Measurements from ENCODE around the gene TMC3.
A peak's percentile ranks its signal among the peaks of the same experiment; 100 is the strongest.
"Not testable (repeated sequence)": the region's sequence is repeated elsewhere in the genome, so short reads cannot be mapped to it uniquely, and the experiment has no call there.

Gene TMC3

DNA sequence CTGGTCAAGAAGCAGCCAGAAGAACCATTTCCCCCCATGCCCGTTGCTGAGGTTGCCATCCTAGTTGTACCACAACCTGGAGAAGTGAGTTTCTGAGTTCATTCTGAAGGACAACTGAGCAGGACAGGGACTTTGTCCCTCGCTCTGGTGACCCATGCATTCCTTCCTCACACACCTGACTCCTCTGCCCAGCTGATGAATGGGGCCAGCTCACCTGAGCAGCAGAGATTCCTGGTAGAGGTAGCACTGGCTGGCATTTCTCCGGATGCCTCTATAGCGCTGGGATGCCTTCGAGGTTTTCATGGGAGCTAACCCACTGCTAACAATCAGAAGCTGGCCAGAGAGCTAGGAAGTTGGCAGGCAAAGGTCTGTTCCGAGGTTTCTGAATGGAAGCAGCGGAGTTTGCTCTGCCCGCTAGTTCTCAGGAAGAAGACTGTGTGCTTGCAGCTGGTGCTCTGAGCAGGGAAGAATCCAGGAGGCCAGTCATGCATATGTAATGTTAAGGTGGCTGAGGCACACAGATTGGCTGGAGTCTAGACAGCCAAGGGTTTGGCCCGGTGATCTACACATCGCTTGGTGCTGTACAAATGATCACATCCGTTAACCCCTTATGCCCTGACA, at the start of gene TMC3:
TMC3 (minus strand) TSS at position 439 of the 621 bp plus-strand sequence; CDS start at position 303, 136 bp downstream.
- no peak for DNase-seq (ENCODE audit: low spot score)

GRCh38 chr15:81421461-81421860, 47.4 kb upstream of the TMC3 start:
- no peak for DNase-seq (ENCODE audit: low spot score)

DNA sequence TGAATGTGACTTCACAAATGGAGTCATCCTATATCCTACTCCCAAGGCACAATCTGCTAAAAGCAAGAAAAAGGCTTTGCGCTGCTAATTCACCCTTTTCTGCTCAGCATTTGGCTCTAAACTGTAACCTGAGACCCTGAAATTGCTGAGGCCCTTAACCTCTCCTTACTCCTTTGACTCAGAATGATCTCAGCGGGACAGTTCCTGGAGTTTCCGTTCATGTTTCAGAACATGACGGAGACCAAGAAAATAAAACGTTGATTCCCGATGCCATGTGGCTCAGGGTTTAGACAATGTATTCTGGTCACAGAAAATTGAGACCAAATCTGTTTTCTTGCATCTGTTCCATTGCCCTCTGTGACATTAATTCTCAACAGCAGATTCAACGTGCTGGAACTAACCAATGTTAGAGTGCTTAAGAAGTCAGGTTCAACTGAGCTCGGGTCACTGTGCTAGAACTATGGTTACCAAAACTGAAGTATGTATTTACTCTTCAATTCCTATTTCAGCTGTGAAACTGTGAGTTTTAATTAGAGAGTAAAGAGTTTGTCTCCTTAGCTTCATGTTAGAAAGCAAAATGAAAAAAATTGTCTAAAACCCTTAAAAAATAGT, 45.4 kb upstream of the TMC3 start:
- DNase-seq (ENCODE audit: low spot score), result no peak

GRCh38 chr15:81418891-81419290, 44.9 kb upstream of the TMC3 start:
- DNase-seq (ENCODE audit: low spot score), result no peak

- no peak for DNase-seq (ENCODE audit: low spot score)
These were observed 44.4 kb upstream of the TMC3 start for GRCh38 chr15:81418444-81418843.

- not testable (repeated sequence) for DNase-seq (ENCODE audit: low spot score)
These were observed 40.4 kb upstream of the TMC3 start for GRCh38 chr15:81414274-81414968.

DNA sequence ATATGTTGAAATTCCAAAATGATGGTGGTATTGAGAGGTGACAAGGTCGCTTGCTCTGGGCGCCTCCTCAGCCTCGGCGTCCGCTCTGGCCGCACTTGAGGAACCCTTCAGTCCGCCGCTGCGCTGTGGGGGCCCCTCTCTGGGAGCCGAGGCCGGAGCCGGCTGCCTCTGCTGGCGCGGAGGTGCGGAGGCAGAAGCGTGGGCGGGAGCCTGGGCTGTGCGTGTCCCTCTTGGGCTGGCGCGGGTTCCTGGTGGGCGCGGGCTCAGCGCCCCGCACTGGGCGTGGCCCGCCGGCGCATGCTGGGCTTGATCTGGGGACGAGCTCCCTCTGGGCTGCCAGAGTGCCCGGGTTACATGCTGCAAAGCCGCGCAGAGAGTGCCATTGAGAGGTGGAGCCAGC, 39.8 kb upstream of the TMC3 start:
- no peak for DNase-seq (ENCODE audit: low spot score)

- no peak for DNase-seq (ENCODE audit: low spot score)
These were observed 38.1 kb upstream of the TMC3 start for GRCh38 chr15:81411969-81412633.

GRCh38 chr15:81411051-81411450, 37.0 kb upstream of the TMC3 start:
- DNase-seq (ENCODE audit: low spot score), result no peak

- peak; percentile 63 for DNase-seq (ENCODE audit: low spot score)
These were observed 36.3 kb upstream of the TMC3 start for GRCh38 chr15:81410318-81410753.

GRCh38 chr15:81407718-81408117, 33.7 kb upstream of the TMC3 start:
- DNase-seq (ENCODE audit: low spot score), result no peak

DNA sequence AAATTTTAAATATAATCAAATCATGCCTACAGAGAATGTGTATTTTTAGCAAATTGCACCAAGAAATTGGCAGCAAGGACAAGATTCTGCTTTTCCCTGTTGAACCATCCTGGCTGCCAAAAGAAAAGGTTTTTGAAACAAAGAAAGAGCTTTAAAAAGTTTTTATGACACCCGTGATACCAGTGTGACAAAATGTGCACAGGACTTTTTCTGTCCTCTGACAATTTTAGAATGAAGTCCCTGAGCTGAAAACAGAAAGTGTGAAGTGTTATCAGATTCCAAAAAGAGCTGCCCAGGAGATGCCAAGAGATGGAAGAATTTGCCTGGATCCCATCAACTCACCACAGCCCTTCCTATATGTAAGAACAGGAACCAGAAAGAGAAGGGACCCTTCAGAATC, 33.2 kb upstream of the TMC3 start:
- DNase-seq (ENCODE audit: low spot score), result no peak

GRCh38 chr15:81400640-81401236, 26.7 kb upstream of the TMC3 start:
- DNase-seq (ENCODE audit: low spot score), result no peak

DNA sequence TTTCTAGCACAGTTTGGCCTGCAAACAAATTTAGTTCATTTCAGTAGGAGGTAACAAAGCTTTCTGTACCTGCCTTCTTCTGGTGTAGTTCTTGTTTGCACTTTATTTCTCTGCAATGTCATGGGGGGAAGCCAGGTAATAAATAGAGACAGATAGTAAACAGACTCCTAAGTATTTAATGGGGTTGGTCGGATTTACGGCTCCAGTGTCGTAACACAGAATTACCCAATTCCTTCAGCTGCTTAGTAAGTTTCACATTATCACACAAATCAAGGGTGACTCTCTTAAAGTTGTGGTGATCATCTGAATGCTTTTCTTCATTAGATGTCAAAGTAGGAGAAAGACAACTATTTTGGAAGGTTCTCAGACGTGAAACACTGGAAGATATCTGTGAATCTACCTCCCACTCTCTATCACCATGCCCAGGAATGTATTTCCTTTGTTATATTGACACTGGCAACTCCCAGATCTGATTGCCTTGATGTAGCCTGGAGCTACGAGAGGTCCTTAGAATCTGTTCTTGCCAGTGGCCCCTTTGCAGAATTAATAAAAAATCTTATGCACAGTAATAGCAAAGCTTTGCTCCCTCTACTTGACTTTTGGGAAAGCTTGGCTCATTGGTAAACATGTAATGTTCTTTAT, 25.0 kb upstream of the TMC3 start:
- DNase-seq (ENCODE audit: low spot score), result no peak

DNA sequence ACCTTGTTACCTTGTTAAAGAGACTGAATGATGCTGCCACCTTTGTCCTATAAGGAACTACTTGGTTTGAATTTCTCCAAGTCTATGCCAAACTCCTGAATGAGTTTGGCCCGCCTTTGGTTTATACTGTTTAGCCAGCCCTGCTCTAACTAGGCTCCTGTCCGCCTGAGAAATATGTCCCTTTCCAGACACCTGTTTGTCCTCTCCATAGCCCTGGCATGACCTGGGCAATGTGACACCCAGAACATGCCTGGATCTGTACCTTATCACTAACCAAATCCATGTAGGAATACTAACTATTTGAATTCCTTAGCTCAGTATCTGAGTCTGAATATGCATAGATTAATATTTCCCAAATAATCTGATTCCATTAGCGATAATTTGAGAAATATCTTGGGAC, 24.4 kb upstream of the TMC3 start:
- no peak for DNase-seq (ENCODE audit: low spot score)

DNA sequence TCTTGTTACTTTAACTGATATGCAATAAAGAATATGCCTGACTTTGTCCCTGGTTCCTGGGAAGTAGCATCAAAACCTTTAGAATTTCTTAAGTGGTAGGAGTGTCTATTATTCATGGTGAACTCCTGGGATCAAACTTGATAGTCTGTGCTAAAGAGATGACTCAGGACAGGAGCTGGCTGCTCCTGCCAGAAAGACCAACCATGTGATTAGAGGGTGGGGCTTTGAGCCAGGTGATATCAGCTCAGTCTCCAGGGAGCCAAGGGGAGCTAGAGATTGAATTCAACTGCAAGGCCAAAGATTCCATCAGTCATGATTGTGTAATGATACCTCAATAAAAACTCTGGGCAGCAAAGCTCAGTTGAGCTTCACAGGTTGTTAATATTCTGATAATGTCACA, 20.6 kb upstream of the TMC3 start:
- DNase-seq (ENCODE audit: low spot score), result no peak

DNA sequence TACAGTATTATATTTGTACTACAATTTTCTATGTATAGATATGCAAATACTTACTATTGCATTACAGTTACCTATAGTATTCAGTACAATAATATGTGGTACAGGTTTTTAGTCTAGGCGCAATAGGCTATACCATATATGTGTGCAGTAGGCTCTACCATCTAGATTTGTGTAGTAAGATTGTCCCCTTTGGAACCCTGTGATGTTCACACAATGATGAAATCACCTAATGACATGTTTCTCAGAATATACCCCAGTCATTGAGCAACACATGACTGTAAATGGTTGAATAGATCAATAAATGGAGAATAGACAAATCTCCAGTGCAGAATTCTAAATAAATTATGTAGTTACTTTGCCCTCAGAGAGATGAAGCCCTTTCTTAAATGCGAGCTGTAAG, 17.6 kb upstream of the TMC3 start:
- no peak for DNase-seq (ENCODE audit: low spot score)

DNA sequence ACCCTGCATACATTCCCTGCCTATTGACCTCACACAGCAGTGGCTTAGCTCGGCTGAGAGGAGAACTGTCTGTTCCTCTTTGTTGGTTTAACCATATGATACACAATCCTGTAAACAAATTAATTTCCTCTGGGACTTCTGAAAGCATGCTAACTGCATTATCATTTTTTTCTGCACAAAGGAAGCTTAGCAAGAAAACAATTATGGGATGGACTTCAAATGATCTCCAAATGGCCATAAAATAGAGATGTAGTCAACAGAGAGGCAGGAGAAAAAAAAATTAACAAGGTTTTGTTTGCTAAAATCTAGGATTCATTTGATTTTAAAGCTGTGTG, 14.4 kb upstream of the TMC3 start:
- no peak for DNase-seq (ENCODE audit: low spot score)

GRCh38 chr15:81387621-81388435, 13.8 kb upstream of the TMC3 start:
- no peak for DNase-seq (ENCODE audit: low spot score)

- no peak for DNase-seq (ENCODE audit: low spot score)
These were observed 12.9 kb upstream of the TMC3 start for GRCh38 chr15:81386947-81387346.

DNA sequence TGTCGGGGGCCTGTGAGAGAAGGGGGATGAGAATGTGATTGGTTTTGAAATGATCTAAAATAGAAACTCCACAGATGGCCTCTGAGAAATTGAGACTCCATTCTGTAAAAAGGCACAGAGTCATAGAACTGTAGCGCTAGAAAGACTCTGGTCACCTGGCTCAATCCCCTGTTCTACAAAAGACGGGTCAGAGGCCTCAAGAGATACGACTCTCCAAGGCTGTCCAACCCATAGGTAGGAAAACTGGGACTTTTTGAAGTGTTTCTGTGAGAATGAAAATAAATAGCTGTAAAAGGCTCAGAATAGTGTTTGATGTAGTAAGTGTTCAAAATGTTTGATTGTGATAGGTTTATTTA, 11.7 kb upstream of the TMC3 start:
- no peak for DNase-seq (ENCODE audit: low spot score)
